NCI-H748 (cell line): ENCODE results near the gene ADSS2.

Source experiments
- DNase-seq: peaks from one replicate; lab custom pipeline; 2025; ENCODE audit not compliant: unreplicated experiment; lab: John Stamatoyannopoulos, UW

ADSS2 gene

GRCh38 chr1:244445320-244446181, 6.2 kb downstream of the ADSS2 start:
- no peak for DNase-seq

GRCh38 chr1:244444854-244445253, 6.9 kb downstream of the ADSS2 start:
- DNase-seq: no peak

GRCh38 chr1:244442850-244443249, 8.9 kb downstream of the ADSS2 start:
- DNase-seq: no peak

DNA sequence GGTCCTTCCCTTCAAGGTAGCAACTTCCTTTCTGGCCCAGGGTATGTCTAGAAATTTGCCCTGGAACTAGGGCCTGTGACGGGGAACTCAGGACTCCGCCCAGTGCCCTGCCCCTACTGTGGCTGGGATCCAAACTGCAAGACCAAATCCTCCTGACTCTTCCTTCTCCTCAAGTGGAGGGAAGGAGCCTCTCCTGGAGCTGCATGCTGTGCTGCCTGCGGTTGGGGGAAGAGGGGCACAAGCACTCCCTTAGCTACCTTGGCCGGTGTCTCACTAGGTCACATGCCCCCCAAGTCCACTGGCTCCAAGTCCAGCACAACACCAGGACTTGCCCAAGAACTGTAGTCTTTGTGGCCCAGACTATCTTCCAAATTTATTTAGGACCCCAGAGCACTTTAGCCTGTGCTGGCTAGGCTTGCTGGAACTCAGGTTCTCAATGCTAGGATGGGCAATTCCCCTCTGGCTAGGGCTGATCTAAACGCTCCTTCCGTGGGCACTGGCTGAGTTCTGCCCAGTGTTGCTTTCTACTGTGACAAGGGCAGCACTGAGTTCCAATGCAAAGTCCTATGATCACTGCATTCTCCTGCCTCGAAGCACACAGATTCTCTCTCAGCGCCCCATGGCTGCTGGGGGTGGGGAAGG, 12.2 kb downstream of the ADSS2 start:
- no peak for DNase-seq

DNA sequence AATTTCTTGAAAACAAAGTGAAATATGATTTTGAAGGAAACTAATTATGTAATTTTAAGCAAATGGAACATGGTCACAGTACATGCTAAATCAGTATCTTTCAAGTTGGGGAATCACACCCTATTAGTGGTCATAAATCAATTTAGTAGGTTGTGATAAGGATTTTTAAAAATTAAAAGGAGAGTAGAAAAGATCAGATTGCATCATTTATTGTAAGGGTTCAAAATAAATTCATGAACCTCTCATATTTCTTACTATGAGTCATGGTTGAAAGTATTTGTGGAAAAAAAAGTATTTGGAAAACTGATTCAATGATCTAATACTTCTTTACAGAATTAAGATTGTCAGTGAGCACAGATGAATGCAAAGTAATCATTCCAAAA, 14.6 kb downstream of the ADSS2 start:
- DNase-seq: no peak

DNA sequence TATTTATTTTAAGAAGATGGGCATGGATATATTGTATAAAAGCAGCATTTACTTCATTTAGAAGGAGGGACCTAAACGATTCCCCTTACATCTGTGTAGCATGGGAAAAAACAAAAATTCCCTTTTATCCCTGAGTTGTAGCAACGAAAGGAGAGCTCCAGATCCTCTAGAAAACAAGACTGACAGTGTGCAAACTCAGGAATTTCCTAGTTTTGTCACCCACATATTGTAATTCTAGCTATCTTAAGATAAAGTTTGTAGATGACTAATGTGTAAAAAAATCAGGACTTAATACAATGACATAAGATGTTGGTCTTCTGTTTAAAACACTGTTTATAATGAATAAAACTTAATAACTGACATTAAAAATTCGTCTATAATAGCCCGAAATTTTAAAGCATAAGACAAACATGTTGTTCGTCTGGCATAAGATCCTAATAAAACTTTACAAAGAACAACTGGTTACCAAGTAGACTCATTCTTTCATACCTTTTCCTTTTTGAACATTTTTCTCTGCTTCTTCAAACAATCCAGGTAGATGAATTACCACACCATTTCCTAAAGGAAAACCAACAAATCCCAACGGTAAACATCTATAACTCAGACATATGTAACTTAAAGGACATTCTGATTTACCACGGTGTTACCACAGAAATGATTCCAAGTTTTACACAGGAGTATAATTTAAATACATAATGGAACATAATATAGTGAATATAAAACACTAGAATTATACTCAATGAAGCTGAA, 15.2 kb downstream of the ADSS2 start:
- no peak for DNase-seq

- no peak for DNase-seq
Observed at GRCh38 chr1:244435562-244436205, 16.0 kb downstream of the ADSS2 start.

- no peak for DNase-seq
Observed at GRCh38 chr1:244431166-244431565, 20.5 kb downstream of the ADSS2 start.

- no peak for DNase-seq
Observed at GRCh38 chr1:244429818-244430217, 21.9 kb downstream of the ADSS2 start.

DNA sequence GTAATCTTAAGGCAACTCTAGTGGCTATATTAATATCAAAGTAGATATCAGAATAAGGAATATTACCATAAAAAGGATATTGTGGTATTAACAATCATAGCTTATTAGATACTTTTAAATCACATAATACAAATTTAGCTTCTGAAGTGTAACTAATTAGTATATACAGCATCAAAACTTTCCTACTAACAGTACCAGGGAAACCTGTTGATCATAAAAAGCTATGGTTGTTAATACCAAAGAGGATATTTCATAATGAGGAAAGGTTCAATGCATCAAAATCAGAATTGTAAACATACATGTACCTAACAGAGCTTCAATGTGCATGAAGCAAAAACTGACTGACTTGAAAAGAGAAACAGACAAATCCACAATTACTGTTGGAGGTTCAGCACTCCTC, 24.1 kb downstream of the ADSS2 start:
- DNase-seq: no peak

- DNase-seq: no peak
Observed at GRCh38 chr1:244424649-244425334, 26.9 kb downstream of the ADSS2 start.

GRCh38 chr1:244422174-244422573, 29.5 kb downstream of the ADSS2 start:
- DNase-seq: no peak

- DNase-seq: no peak
Observed at GRCh38 chr1:244419024-244419423, 32.7 kb downstream of the ADSS2 start.

DNA sequence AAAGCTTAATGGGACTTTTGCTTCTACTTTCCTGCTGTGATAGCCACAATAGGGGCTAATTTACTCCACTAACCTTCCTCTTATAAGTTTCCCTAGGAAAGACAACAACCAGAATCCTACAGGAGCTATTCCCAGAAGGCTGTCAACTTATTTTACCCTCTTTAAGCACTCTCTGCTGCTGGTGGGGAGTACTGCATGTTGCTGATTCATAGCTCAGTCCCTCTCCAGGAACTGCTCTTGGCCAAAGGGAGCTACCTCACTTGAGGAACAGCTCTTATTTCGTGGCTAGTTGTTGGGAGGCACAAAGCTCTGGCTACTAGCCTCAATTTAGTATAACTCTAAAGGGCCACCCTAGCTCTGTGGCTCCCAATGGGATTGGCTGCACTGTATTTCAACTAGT, 37.2 kb downstream of the ADSS2 start:
- no peak for DNase-seq

DNA sequence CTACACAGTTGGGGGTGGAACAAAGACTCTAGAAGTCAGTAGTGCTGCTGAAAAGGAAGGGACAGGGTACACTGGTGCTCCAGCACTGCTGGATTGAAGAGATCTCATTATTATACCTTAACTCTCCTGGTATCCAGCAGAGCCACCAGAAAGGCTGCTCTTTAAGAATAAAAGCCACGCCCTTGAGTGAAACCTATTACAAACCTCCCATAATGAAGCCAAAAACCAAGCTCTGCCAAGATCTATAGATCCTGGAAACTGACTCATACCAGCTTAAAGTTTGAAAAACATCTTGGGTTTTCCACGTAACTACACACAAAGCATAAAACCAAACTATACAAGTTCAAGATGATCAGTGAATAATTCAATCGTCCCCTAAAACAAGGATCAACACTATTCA, 38.0 kb downstream of the ADSS2 start:
- no peak for DNase-seq

GRCh38 chr1:244412176-244412575, 39.5 kb downstream of the ADSS2 start:
- DNase-seq: no peak

DNA sequence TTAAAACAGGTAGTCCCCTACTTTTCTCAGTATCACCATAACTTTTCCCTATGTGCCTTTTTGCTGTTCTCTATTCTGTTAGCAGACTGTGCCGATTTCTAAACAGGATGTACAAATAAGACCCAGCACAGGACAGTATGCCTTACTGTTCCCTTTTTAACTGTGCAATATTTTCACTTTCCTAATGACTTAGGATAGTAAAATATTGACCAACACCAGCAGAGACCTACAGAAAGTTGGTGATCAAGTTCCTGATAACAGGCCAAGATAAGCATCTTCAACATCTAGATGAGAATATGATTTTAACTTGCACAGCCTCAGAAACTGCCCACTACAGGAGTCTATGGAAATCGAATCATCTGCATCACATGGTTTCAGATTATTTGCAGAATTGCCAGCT, 42.0 kb downstream of the ADSS2 start:
- DNase-seq: no peak

- DNase-seq: no peak
Observed at GRCh38 chr1:244406337-244406736, 45.4 kb downstream of the ADSS2 start.

GRCh38 chr1:244405856-244406255, 45.9 kb downstream of the ADSS2 start:
- DNase-seq: no peak

- DNase-seq: no peak
Observed at GRCh38 chr1:244403431-244403830, 48.3 kb downstream of the ADSS2 start.

DNA sequence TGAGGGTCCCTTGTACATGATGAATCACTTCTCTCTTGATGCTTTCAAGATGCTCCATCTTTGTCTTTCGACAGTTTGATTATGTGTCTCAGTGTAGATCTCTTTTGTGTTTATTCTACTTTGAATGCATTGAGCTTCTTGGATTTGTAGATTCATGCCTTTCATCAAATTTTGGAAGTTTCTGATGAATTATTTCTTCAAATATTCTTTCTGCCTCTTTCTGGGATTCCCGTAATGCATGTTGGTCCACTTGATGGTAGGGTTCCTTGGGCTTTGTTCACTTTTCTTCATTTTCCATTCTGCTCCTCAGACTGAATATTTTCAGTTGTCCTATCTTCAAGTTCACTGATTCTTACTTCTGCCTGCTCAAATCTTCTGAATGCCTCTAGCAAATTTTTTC, 50.7 kb downstream of the ADSS2 start:
- DNase-seq: no peak
